NOMO-1 treated with DMSO at 0.1 percent for 48 hours (cell line): ENCODE measurements around the gene IL24.
"Not testable (repeated sequence)": the region's sequence is repeated elsewhere in the genome, so short reads cannot be mapped to it uniquely, and the experiment has no call there.

ENCODE experiments used
- DNase-seq: peaks from one replicate; lab custom pipeline; 2025; ENCODE audit not compliant: unreplicated experiment; lab: John Stamatoyannopoulos, UW

The IL24 gene

DNA sequence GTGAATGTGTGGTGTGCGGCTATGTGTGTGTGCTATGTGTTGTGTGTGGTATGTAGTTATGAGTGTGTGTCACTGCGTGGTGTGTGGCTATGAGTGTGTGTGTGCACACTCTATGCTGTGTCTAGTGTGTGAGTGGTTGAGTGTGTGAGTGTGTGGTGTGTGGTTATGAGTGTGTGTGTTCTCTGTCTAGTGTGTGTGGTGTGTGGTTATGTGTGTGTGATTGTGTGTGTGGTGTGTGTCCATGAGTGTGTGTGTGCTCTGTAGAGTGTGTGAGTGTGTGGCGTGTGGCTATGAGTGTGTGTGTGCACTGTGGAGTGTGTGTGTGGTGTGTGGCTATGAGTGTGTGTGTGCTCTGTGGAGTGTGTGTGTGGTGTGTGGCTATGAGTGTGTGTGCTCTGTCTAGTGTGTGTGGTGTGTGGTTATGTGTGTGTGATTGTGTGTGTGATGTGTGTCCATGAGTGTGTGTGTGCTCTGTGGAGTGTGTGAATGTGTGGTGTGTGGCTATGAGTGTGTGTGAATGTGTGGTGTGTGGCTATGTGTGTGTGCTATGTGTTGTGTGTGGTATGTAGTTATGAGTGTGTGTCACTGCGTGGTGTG lies 26.8 kb downstream of the IL24 start:
- DNase-seq: not testable (repeated sequence)

- no peak for DNase-seq
These were observed 27.4 kb downstream of the IL24 start for GRCh38 chr1:206924592-206925105.

DNA sequence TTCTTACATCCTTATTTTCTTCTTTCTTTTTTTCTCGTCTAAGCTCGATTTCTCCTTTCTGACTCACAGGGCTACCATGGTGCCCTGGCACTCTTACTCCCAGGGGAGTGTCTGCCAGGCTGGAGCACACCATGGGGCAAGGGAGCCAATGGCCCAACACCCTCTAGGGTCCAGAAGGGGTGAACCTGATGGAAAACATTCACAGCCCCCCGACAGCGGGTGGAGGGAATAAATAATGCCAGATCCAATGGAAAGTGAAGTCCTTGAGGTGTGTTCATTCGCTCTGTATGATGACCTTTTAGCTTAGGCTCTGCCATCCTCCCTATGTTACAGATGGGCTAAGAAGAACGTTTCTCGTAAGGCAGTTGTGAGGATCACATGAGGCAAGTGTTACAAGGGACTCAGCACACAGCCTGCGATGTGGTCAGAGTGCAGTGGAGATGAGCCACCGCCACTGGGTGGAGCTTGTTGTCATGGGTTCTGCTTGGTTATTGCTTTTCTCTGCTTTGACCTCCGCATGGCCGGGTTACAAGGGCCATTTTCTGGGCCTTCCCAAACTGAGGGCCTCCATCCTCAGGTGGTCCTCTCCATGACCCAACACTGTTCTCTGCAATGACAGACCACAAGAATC lies 28.0 kb downstream of the IL24 start:
- peak; percentile 56 for DNase-seq

DNA sequence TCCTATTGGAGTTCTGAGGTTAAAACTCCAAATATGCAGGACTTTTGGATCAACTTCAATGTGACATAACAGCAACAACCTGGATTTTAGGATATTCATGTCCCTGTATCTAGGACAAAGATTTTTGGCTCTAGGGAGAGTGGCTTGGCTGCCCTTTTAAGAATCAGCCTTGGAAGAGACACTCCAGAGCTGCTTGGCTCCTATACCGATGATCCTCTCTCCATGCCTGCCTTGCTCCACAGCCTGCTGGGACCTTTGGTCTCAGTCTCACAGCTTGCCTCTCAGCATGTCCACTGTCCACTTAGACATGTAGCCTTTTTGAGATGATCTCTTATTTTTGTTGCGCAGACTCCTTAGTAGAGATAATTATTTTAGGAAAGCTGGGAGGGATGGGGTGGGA lies 29.0 kb downstream of the IL24 start:
- no peak for DNase-seq

- no peak for DNase-seq
These were observed 32.3 kb downstream of the IL24 start for GRCh38 chr1:206929524-206929923.

GRCh38 chr1:206930210-206930798 lies 33.1 kb downstream of the IL24 start:
- peak; percentile 74 for DNase-seq

DNA sequence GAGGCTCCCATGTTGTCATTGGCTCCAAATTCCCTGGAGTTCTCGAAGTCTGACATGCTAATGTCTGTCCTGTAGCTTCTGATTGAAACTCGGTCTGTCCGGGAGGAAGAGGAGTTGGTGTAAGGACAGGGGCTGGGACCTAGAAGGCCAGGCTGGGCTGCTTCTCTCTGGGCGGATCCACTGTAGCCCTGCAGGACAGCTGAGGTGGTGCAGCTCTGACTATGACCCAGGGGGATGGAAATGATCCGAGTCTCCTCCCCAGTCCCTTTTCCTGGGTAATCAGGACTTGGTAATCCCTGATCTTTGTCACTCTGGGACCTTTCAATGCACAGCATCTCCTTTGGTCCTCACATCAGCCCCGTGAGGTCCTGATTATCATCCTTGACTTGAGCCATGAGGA lies 34.5 kb downstream of the IL24 start:
- no peak for DNase-seq

DNA sequence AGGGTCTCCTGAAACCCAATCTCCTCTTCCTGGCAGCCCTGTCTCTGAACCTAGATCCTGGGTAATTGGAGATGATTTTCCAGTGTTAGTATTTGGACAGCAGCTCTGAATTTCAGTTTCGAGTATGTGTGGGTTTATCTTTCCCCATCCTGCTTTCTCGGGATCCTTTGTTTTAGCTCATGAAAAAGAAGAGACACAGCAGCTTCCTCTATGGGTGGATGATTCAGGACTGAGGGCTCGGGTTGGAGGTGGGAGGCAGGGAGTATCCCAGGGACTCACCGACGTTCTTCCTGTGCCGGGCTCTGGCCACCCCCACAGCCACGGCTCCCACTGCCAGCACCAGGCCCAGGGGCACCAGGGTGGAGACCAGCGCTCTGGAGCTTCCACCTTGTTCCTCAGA lies 34.9 kb downstream of the IL24 start:
- no peak for DNase-seq

DNA sequence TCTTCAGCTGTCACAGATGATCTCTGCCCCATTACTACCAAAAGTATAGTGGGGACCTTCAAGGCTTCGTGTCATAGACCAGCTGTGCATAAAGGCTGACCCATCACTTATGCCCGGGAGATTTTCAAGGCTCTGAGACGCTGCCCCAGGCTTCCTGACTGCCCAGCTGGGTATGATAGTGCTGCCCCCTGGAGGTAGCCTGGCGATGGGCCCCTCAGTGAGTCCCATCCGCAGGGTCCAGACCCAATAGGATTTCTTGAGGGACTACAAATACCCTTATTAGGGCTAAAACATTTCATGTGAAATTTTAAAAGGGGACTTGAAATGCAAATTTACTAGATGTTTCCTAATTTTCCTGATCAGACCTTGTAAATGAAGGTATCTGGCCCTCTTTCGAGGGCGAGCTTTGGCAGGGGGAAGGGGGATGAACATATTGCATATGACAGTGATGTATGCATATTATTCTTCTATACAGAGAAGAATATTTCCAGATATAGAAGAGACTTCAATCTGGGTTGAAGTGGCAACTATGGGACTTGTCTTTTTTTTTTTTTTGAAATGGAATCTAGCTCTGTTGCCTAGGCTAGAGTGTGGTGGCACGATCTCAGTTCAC lies 36.2 kb downstream of the IL24 start:
- peak; percentile 29 for DNase-seq

DNA sequence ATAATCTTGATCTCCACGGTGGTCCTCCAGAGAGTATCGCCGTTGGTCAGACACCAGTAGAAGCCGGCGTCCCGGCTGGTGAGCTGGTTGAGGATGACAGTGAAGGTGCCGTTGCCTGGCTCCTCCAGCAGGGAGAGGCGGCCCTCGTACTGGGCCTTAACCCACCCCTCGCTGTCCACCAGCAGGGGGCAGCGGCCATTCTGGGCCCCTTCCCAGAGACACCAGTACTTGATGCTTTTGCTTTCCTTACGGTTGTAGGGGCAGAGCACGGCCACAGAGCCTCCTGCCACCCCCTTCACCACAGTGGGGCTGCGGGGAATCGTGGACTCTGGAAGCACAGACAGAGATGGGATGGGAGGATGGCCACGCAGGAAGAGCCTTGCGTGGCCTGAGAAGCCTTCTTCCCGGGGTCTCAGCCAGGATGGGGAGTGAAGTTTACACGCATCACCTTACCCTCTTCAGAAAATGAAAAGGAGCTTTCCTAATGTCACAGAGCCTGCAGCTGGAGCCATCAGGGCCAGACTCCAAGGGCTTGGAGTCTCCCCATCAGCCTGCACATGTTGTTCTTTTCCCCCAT lies 38.3 kb downstream of the IL24 start:
- peak; percentile 52 for DNase-seq

GRCh38 chr1:206937425-206937824 lies 40.2 kb downstream of the IL24 start:
- DNase-seq: no peak

- DNase-seq: no peak
These were observed 41.9 kb downstream of the IL24 start for GRCh38 chr1:206939131-206939530.

GRCh38 chr1:206939841-206940587 lies 42.8 kb downstream of the IL24 start:
- no peak for DNase-seq

DNA sequence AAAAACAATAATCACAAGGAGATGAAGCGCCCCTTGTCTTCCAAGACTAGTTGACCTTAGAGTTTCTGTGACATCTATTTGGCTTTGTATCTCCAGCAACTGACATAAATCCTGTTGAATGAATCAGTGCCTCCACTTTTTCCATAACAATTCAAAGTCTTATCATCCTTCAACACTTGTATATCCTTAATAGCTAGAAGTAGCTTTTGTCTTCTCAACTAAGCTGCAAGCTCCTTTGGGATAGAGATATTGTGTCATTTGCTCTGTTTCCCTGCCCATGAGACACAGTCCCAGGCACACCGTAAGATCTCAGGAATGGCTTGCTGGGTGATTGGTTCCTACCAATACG lies 43.3 kb downstream of the IL24 start:
- DNase-seq: no peak

GRCh38 chr1:206941766-206942418 lies 44.6 kb downstream of the IL24 start:
- no peak for DNase-seq

DNA sequence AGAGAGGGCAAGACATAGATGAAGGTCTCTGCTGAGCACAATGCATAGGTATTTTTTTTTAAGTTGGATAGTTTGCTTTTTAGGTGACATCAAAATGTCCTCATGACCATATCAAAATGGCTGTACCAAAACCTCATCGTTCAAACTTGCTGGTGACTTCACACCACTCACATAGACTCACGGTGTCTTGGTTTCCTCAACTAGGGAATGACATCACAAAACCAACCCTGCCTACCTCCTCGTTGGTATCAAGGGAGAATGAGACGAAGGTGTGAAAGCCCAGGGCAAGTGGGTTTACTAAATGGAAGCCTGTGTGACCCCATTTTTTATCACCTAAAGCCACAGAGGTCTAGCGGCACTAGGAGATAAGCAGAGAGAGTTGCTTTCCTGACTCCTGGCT lies 47.5 kb downstream of the IL24 start:
- DNase-seq: no peak

DNA sequence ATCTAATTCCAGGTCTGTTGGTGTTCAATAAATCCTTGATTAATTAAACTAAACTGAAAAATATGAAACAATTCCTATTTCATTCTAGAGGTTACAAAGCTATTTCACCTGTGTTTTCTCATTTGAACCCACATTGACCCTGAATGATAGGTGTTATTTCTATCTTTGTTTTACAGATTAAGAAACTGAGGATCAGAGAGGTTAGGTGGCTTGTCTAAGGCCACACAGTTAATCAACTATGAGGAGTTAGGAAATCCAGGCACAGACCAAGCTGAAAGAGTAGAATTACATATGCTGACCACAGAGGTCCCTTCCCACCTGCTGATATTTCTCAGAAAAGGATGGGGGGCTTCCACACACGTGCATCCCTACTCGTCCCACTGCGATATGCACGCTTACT lies 48.5 kb downstream of the IL24 start:
- no peak for DNase-seq

DNA sequence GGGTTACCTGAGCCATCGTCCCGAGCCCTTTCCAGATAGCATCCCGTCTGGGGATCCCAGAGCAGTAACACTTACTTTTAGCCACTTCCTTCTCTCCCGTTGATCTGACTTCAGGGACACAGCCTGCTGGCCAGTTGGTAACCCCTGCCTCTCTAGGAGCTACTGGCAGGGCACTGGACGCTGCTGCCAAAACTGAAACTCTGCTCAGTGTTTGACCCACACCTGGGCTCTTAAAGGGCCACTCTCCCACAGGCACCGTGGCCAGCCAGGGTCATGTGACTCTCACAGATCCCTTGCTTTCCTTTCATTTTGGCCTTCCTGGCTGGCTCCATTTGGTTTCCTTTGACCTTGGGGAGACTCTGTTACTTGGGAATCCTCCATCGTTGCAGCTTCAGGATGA lies 49.0 kb downstream of the IL24 start, which contains the start of gene PIGR:
Gene PIGR (minus strand): TSS at position 206 of the 400 bp plus-strand sequence. CDS start 5,935 bp downstream, outside the sequence.
- no peak for DNase-seq

DNA sequence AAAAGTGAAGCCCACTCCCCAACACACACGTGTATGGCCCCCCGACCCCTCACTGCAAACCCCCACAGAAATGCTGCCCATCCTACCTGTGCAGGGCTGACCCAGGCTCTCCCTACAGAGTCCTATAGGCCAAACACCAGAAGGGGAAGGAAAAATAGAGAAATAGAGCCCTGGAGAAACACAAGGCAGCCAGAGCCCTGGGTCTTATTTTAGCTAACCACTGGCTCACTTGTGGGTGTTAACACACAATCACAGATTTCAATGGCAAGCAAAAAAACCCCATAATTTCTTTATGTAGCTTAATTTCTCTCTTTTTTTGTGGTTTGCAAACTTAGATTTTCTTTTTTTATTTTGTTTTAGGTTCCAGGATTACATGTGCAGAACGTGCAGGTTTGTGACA lies 50.0 kb downstream of the IL24 start:
- DNase-seq: no peak

DNA sequence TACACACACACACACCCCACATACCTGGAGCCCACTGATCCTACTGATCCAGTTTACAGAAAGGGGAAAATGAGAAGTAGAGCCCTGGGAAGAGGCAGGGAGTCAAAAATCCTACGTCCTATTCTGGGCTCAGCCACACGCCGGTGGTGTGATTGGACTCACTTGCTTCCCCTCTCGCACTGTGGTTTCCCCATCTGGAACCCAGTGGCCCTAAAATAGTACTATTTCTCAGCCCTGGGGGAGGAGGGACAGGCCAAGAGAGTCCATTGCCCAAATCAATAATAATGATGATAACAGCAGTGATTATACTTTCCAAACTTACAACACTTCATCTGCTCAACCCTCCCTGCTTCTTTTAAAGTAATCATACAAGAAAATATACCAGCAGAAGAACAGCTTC lies 52.0 kb downstream of the IL24 start:
- DNase-seq: peak; percentile 41
